LNCAP (cell line): ENCODE data around the gene PTPN14.

Experiments used
- CTCF ChIP-seq: fragments of 450-650 bp; IDR thresholded peaks from 2 replicates; pipeline ENCODE4 v1.5.1; 2017; ENCODE audit warnings: mild to moderate bottlenecking

Gene PTPN14

GRCh38 chr1:214455479-214455878 lies 95.9 kb downstream of the PTPN14 start:
- TF ChIP-seq CTCF: no peak

GRCh38 chr1:214454569-214455396 lies 96.6 kb downstream of the PTPN14 start:
- no peak for TF ChIP-seq CTCF

- TF ChIP-seq CTCF: no peak
Measured at GRCh38 chr1:214453109-214453722, 98.2 kb downstream of the PTPN14 start.

- no peak for TF ChIP-seq CTCF
Measured at GRCh38 chr1:214452152-214452784, 99.1 kb downstream of the PTPN14 start.

GRCh38 chr1:214451596-214451995 lies 99.8 kb downstream of the PTPN14 start:
- TF ChIP-seq CTCF: no peak

GRCh38 chr1:214449371-214449770 lies 102.0 kb downstream of the PTPN14 start:
- TF ChIP-seq CTCF: no peak

GRCh38 chr1:214448536-214448935 lies 102.9 kb downstream of the PTPN14 start:
- TF ChIP-seq CTCF: no peak
